H9 (cell line): Measurements from ENCODE around the gene HERC4. TPM values are rescaled to one million over a fixed set of nuclear protein-coding genes. Genes with fewer than 3 reads are reported as not detected.

Experiments
- DNase-seq: peaks from one replicate; pipeline ENCODE4 v3.0.0-alpha.2; 2017
- H2AFZ ChIP-seq: one replicate; pipeline ENCODE4 v1.6.1; 2013; ENCODE audit warnings: mild to moderate bottlenecking, low read length, control low read depth, moderate library complexity
- H2AK5ac ChIP-seq: 2 replicates; pipeline ENCODE4 v1.6.1; 2013; ENCODE audit warnings: low read length, control low read depth, mixed read lengths; ENCODE audit not compliant: insufficient read length
- H2BK120ac ChIP-seq: one replicate; pipeline ENCODE4 v1.6.1; 2013; ENCODE audit warnings: low read depth, mild to moderate bottlenecking, low read length, control low read depth, inconsistent platforms; ENCODE audit not compliant: poor library complexity, severe bottlenecking
- H2BK12ac ChIP-seq: 2 replicates; pipeline ENCODE4 v1.6.1; 2013; ENCODE audit warnings: low read length, control low read depth, mixed read lengths, low read depth; ENCODE audit not compliant: insufficient read length
- H2BK15ac ChIP-seq: 2 replicates; pipeline ENCODE4 v1.6.1; 2013; ENCODE audit warnings: low read depth, low read length, control low read depth
- H2BK20ac ChIP-seq: one replicate; pipeline ENCODE4 v1.6.1; 2013; ENCODE audit warnings: low read depth, mild to moderate bottlenecking, low read length, control low read depth, inconsistent platforms; ENCODE audit not compliant: poor library complexity, severe bottlenecking
- H2BK5ac ChIP-seq: 2 replicates; pipeline ENCODE4 v1.6.1; 2013; ENCODE audit warnings: low read length, control low read depth, mixed read lengths; ENCODE audit not compliant: insufficient read length
- H3K14ac ChIP-seq: 2 replicates; pipeline ENCODE4 v1.6.1; 2013; ENCODE audit warnings: low read length, control low read depth; ENCODE audit not compliant: insufficient read depth
- H3K18ac ChIP-seq: 2 replicates; pipeline ENCODE4 v1.6.1; 2013; ENCODE audit warnings: low read depth, mild to moderate bottlenecking, mixed read lengths, low read length, control low read depth; ENCODE audit not compliant: insufficient read length
- H3K23ac ChIP-seq: 2 replicates; pipeline ENCODE4 v1.6.1; 2013; ENCODE audit warnings: low read length, control low read depth, mixed read lengths, low read depth; ENCODE audit not compliant: insufficient read length
- H3K23me2 ChIP-seq: 2 replicates; pipeline ENCODE4 v1.6.1; 2013; ENCODE audit warnings: low read depth, mild to moderate bottlenecking, mixed read lengths, low read length, control low read depth; ENCODE audit not compliant: insufficient read length, poor library complexity, severe bottlenecking
- H3K27ac ChIP-seq: 2 replicates; pipeline ENCODE4 v1.5.1; 2013; ENCODE audit warnings: low read length, control low read depth, mixed read lengths, low read depth; ENCODE audit not compliant: insufficient read length
- H3K27me3 ChIP-seq: 2 replicates; pipeline ENCODE4 v1.6.1; 2013; ENCODE audit warnings: low read length, control low read depth, inconsistent platforms; ENCODE audit not compliant: insufficient read depth
- H3K4ac ChIP-seq: 2 replicates; pipeline ENCODE4 v1.6.1; 2013; ENCODE audit warnings: low read depth, mild to moderate bottlenecking, control low read depth, inconsistent platforms, low read length, moderate library complexity
- H3K4me1 ChIP-seq: 2 replicates; pipeline ENCODE4 v1.6.1; 2013; ENCODE audit warnings: low read length, control low read depth, inconsistent platforms; ENCODE audit not compliant: insufficient read depth
- H3K4me2 ChIP-seq: 2 replicates; pipeline ENCODE4 v1.6.1; 2013; ENCODE audit warnings: low read length, control low read depth, mixed read lengths; ENCODE audit not compliant: insufficient read length, insufficient read depth
- H3K56ac ChIP-seq: 2 replicates; pipeline ENCODE4 v1.6.1; 2013; ENCODE audit warnings: low read depth, mild to moderate bottlenecking, mixed read lengths, low read length, control low read depth; ENCODE audit not compliant: insufficient read length
- H3K79me1 ChIP-seq: 2 replicates; pipeline ENCODE4 v1.6.1; 2013; ENCODE audit warnings: low read depth, mild to moderate bottlenecking, moderate library complexity, low read length, control low read depth, inconsistent platforms; ENCODE audit not compliant: insufficient read depth, poor library complexity, severe bottlenecking
- H3K79me2 ChIP-seq: 2 replicates; pipeline ENCODE4 v1.6.1; 2013; ENCODE audit warnings: low read length, control low read depth, inconsistent platforms; ENCODE audit not compliant: insufficient read depth
- H3K9ac ChIP-seq: 2 replicates; pipeline ENCODE4 v1.6.1; 2013; ENCODE audit warnings: low read length, control low read depth, mixed read lengths; ENCODE audit not compliant: insufficient read length; ENCODE audit errors: extremely low read depth
- H3K9me3 ChIP-seq: one replicate; pipeline ENCODE4 v1.6.1; 2013; ENCODE audit warnings: low read depth, low read length, inconsistent platforms; ENCODE audit not compliant: control insufficient read depth
- H3T11ph ChIP-seq: one replicate; pipeline ENCODE4 v1.6.1; 2013; ENCODE audit warnings: mild to moderate bottlenecking, low read length, control low read depth, inconsistent platforms
- H4K20me1 ChIP-seq: one replicate; pipeline ENCODE4 v1.6.1; 2013; ENCODE audit not compliant: control insufficient read depth, insufficient read length, insufficient read depth
- H4K5ac ChIP-seq: 2 replicates; pipeline ENCODE4 v1.6.1; 2013; ENCODE audit warnings: low read depth, mild to moderate bottlenecking, mixed read lengths, low read length, control low read depth; ENCODE audit not compliant: insufficient read length
- H4K8ac ChIP-seq: replicated peaks from 2 replicates; pipeline ENCODE4 v1.6.1; 2013; ENCODE audit warnings: low read length, control low read depth, mixed read lengths, low read depth; ENCODE audit not compliant: insufficient read length
- H4K91ac ChIP-seq: 2 replicates; pipeline ENCODE4 v1.6.1; 2013; ENCODE audit warnings: low read depth, mild to moderate bottlenecking, moderate library complexity, mixed read lengths, low read length, control low read depth; ENCODE audit not compliant: insufficient read length
- H3K27ac Mint-ChIP-seq, 3 experiments: 2 replicates in 2 of 3; 3 replicates in 1 of 3; pipeline ENCODE4 v1.8.0; 2020 to 2021; ENCODE audit warnings: mixed read lengths in 3 of 3, mild to moderate bottlenecking in 1 of 3, moderate library complexity in 1 of 3
- H3K27me3 Mint-ChIP-seq: 2 replicates; pipeline ENCODE4 v1.8.0; 2021; ENCODE audit warnings: low read depth, mild to moderate bottlenecking, moderate library complexity, mixed read lengths
- H3K36me3 Mint-ChIP-seq, 3 experiments: 2 replicates in 2 of 3; 3 replicates in 1 of 3; pipeline ENCODE4 v1.8.0; 2020 to 2021; ENCODE audit warnings: low read depth in 3 of 3, mixed read lengths in 3 of 3; ENCODE audit not compliant: insufficient read depth in 1 of 3
- H3K4me1 Mint-ChIP-seq, 2 experiments: 2 replicates each; pipeline ENCODE4 v1.8.0; 2020; ENCODE audit warnings: mixed read lengths in 2 of 2
- H3K4me3 Mint-ChIP-seq, 2 experiments: 2 replicates in 1 of 2; 3 replicates in 1 of 2; pipeline ENCODE4 v1.8.0; 2020 to 2021; ENCODE audit warnings: mild to moderate bottlenecking in 2 of 2, mixed read lengths in 2 of 2, moderate library complexity in 1 of 2
- H3K9me3 Mint-ChIP-seq, 2 experiments: 2 replicates in 1 of 2; 3 replicates in 1 of 2; pipeline ENCODE4 v1.8.0; 2020; ENCODE audit warnings: mild to moderate bottlenecking in 2 of 2, mixed read lengths in 2 of 2, moderate library complexity in 1 of 2
- CTCF ChIP-seq: fragments of 200-600 bp; sonication (generic); conservative IDR thresholded peaks from 3 replicates; pipeline ENCODE4 v1.8.0; 2021; ENCODE audit warnings: antibody characterized with exemption, mild to moderate bottlenecking
- WGBS: extraction: QIAGEN DNeasy Blood & Tissue Kit; methylation state at CpG from one replicate; pipeline ENCODE4 v1.1.7; 2013; ENCODE audit warnings: missing lambda C conversion rate, low lambda C conversion rate, mixed read lengths; ENCODE audit not compliant: insufficient read length; ENCODE audit errors: extremely low coverage; 5-methylcytosine and 5-hydroxymethylcytosine counted together
- total RNA-seq: library from RNA; stranded (reverse); gene quantifications from 2 replicates; pipeline ENCODE4 v1.2.1, GENCODE V29; 2021

The HERC4 gene
- total RNA-seq, 1 experiment from 2014 or later, result 24.5 TPM

- peaks cover 3% of the 10 kb centered on the region; the same call in 1 of the 2 replicates for H3K4me1 ChIP-seq
- H3K27ac Mint-ChIP-seq, result no peak overlapping the region
- no peaks in the 10 kb centered on the region for H3K79me1 ChIP-seq
- no peak overlapping the region for H2BK120ac ChIP-seq
- H3T11ph ChIP-seq, result no peak overlapping the region
- peaks cover 16 to 19% of the 10 kb centered on the region in 2 experiments for H3K4me1 Mint-ChIP-seq
- peaks cover 0 to 4% (median 0%) of the 10 kb centered on the region in 3 experiments; a peak in 1 of 7 replicates for H3K36me3 Mint-ChIP-seq
- no peak overlapping the region for H3K27ac ChIP-seq
- no peak for TF ChIP-seq CTCF
- H3K9ac ChIP-seq, result no peak overlapping the region
- no CpG with 5 or more reads among the region's 4 CpGs for whole genome bisulfite sequencing
- H4K91ac ChIP-seq, result no peak overlapping the region
- H3K18ac ChIP-seq, result no peak overlapping the region
- H4K5ac ChIP-seq, result no peak overlapping the region
- no peaks in the 10 kb centered on the region for H3K9me3 ChIP-seq
- H2BK12ac ChIP-seq, result no peak overlapping the region
- DNase-seq, result no peak
- no peak overlapping the region for H3K4me2 ChIP-seq
- no peaks in the 10 kb centered on the region for H3K23me2 ChIP-seq
- no peak overlapping the region for H2AK5ac ChIP-seq
- no peaks in the 10 kb centered on the region for H3K9me3 Mint-ChIP-seq
- H2AFZ ChIP-seq, result no peak overlapping the region
- no peaks in the 10 kb centered on the region for H3K27me3 Mint-ChIP-seq
- H3K79me2 ChIP-seq, result no peaks in the 10 kb centered on the region
- H4K20me1 ChIP-seq, result no peaks in the 10 kb centered on the region
- H3K23ac ChIP-seq, result no peak overlapping the region
- H2BK20ac ChIP-seq, result no peak overlapping the region
- no peak overlapping the region for H3K4me3 Mint-ChIP-seq
- no peak overlapping the region for H3K4ac ChIP-seq
- no peak overlapping the region for H3K56ac ChIP-seq
- H2BK15ac ChIP-seq, result no peak overlapping the region
- no peak overlapping the region for H3K14ac ChIP-seq
- H2BK5ac ChIP-seq, result no peak overlapping the region
- H4K8ac ChIP-seq, result no peak overlapping the region
- H3K27me3 ChIP-seq, result no peaks in the 10 kb centered on the region
Observed at GRCh38 chr10:68090586-68090985, 15.5 kb upstream of the HERC4 start.
